Upper lobe of left lung (tissue), 4 donors: ENCODE results near the gene PMIS2.
"Not testable (repeated sequence)": the region's sequence is repeated elsewhere in the genome, so short reads cannot be mapped to it uniquely, and the experiment has no call there.

ENCODE experiments used
- CTCF ChIP-seq, 6 experiments: fragments of 450-650 bp in 4 of 6; fragments of 200-600 bp in 2 of 6; sonication (generic) in 2 of 6; IDR thresholded peaks; one replicate each; pipeline ENCODE4 v1.5.1; 2016 to 2019; ENCODE audit warnings: antibody characterized with exemption in 6 of 6
- POLR2A ChIP-seq, 4 donors: fragments of 450-650 bp; IDR thresholded peaks; one replicate each; pipeline ENCODE4 v1.5.1; 2016 to 2017; ENCODE audit warnings: antibody characterized with exemption in 4 of 4, mild to moderate bottlenecking in 2 of 4
- POLR2AphosphoS5 ChIP-seq, 2 donors: sonication (generic); formaldehyde crosslinking; IDR thresholded peaks; one replicate each; pipeline ENCODE4 v1.5.1; 2017; ENCODE audit warnings: antibody characterized with exemption in 2 of 2

DNA sequence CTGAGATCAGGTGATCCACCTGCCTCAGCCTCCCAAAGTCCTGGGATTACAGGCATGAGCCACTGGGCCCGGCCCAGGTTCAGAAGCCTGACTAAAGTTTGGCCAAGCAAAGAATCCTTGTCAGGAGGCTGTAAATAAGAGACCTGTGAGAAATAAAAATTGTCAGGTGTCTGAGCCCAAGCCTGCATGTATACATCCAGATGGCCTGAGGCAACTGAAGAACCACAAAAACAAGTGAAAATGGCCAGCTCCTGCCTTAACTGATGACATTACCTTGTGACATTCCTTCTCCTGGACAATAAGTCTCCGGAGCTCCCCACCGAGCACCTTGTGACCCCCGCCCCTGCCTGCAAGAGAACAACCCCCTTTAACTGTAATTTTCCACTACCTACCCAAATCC lies 18.5 kb downstream of the PMIS2 start:
- TF ChIP-seq POLR2AphosphoS5, POLR2A, CTCF (IDR thresholded peaks at IDR 0.05): not testable (repeated sequence)
